Daoy (cell line): ENCODE data around the gene ARID1B. TPM values are rescaled to one million over a fixed set of nuclear protein-coding genes. Genes with fewer than 3 reads are reported as not detected.
A peak's percentile ranks its signal among the peaks of the same experiment; 100 is the strongest.

ENCODE experiments used
- DNase-seq: peaks from one replicate; pipeline ENCODE4 v3.0.0-alpha.2; 2015; ENCODE audit warnings: low read depth
- total RNA-seq: library from RNA; depleted of rRNA; stranded (reverse); fragments of >200 nt; shearing (Covaris generic); gene quantifications from 2 replicates; pipeline ENCODE4 v1.2.3, GENCODE V29; 2014

The ARID1B gene
- total RNA-seq, 1 experiment from 2014 or later, result 16.3 TPM

GRCh38 chr6:157207521-157208076, 430.4 kb downstream of the ARID1B start:
- DNase-seq, result no peak

GRCh38 chr6:157209865-157210530, 432.8 kb downstream of the ARID1B start:
- no peak for DNase-seq

- no peak for DNase-seq
Measured at GRCh38 chr6:157210954-157211353, 433.8 kb downstream of the ARID1B start.

- no peak for DNase-seq
Measured at GRCh38 chr6:157211603-157212455, 434.7 kb downstream of the ARID1B start.

- no peak for DNase-seq
Measured at GRCh38 chr6:157213426-157213825, 436.2 kb downstream of the ARID1B start.

GRCh38 chr6:157213907-157214565, 436.9 kb downstream of the ARID1B start:
- DNase-seq, result no peak

GRCh38 chr6:157215717-157216116, 438.5 kb downstream of the ARID1B start:
- DNase-seq, result no peak

- DNase-seq, result no peak
Measured at GRCh38 chr6:157216570-157216969, 439.4 kb downstream of the ARID1B start.

- no peak for DNase-seq
Measured at GRCh38 chr6:157217198-157217893, 440.2 kb downstream of the ARID1B start.

- DNase-seq, result no peak
Measured at GRCh38 chr6:157217894-157218370, 440.8 kb downstream of the ARID1B start.

GRCh38 chr6:157218371-157219198, 441.4 kb downstream of the ARID1B start:
- no peak for DNase-seq

GRCh38 chr6:157219201-157220200, 442.3 kb downstream of the ARID1B start:
- peak; percentile 61 for DNase-seq

GRCh38 chr6:157220485-157220884, 443.3 kb downstream of the ARID1B start:
- DNase-seq, result no peak

GRCh38 chr6:157221049-157221816, 444.1 kb downstream of the ARID1B start:
- peak; percentile 75 for DNase-seq

GRCh38 chr6:157221817-157222175, 444.6 kb downstream of the ARID1B start:
- no peak for DNase-seq

GRCh38 chr6:157222201-157222981, 445.2 kb downstream of the ARID1B start:
- DNase-seq, result no peak

GRCh38 chr6:157223021-157223430, 445.8 kb downstream of the ARID1B start:
- DNase-seq, result no peak

- DNase-seq, result no peak
Measured at GRCh38 chr6:157223511-157223910, 446.3 kb downstream of the ARID1B start.
